Measurements from ENCODE around the gene KCNJ2.

Gene KCNJ2

DNA sequence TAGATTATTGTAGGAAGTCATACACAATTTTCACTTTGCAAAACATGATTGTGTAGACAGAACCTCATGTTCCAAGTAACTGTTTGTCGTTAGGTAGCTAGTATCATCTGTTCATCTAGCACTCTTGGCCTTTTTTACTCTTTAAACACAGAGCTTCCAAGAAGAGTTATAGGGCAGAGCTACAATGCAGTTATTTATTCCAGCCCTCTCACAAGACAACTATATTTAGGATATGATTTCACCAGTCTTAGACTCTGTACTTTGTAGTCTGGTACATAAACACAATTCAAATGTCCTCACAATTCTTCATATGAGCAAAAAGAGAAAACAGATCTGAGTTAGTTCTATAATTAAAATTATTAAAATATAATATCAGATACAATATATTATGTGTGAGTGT is 37.9 kb downstream of the KCNJ2 start:
- TF ChIP-seq TEAD4 (IDR thresholded peaks at IDR 0.05) (no peak), CEBPB (IDR thresholded peaks at IDR 0.05) (no peak), YY1 (IDR thresholded peaks at IDR 0.05; ENCODE audit: low read depth) (no peak)

DNA sequence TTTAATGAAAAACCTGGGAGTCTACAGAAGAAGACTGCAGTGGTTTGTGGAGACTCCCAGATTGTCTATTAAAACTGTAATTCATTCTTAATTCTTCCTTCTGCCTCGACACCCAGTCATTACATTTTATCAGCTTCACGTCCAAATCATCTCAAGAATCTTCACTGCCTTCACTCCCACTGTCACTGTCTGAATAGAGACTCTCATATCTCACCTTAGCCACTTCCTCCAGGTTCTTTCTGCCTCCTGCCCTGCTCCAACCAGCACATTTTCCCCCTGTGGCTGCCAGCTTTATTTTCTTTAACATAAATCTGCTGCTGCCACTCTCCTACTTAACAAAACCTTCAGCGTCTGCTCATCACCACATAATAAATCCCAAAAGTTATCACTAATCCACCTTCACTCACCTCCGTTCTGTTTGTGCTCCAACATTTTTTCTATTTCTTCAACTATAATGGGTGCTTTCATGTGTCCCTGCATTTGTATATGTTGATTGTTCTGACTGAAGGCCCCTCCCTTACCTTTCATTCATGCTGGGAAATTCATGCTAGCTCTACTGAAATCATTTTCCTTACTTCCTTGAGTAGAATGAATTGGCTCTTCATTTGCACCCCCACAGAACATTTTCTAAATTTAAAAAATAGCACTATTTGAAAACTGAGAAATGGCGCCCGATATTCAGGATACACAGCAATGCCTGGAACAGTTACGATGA is 38.9 kb downstream of the KCNJ2 start:
- TF ChIP-seq RAD21 (IDR thresholded peaks at IDR 0.05; ENCODE audit: low read depth) (no peak), NFIC (IDR thresholded peaks at IDR 0.05) (no peak), TAF1 (IDR thresholded peaks at IDR 0.05; ENCODE audit: low read depth) (no peak), EGR1 (IDR thresholded peaks at IDR 0.05) (no peak), FOXM1 (IDR thresholded peaks at IDR 0.05; ENCODE audit: borderline replicate concordance, low read depth) (no peak), TCF12 (IDR thresholded peaks at IDR 0.05; ENCODE audit: low read depth) (no peak)

DNA sequence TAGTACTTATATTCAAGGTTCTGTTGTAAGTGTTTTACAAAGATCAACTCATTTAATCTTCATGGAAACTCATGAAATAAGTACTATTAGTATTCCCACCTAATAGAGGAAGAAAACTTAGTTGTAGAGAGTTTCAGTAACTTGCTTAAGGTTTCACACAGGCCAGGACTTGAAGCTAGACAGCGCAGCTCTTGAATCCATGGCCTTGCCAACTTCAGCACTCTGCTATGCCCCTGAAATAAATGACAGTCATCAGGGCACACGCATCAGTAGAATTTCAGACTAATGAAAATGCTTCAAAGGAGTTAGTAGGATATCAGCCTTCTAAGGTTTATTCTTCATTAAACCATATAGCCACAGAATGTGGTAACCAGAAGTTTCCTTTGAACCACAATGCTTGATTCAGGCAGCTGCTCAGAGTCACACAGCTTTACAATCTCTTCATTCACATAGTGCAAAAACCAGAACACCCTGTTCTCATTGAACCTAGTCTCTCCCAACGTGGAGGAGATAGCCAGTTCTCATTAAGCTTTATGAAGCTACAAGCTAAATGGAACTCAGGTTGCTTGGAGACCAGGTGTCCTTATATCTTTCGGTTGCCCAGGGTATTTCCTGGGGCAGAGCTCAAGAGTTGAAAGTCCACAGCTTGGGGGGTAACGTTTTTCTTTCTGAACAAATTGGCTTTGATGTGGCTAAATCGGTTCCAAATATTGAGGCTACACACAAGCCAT is 39.7 kb downstream of the KCNJ2 start:
- no peak for TF ChIP-seq EP300 (IDR thresholded peaks at IDR 0.05; ENCODE audit: borderline replicate concordance)
- TF ChIP-seq ZBTB7A (IDR thresholded peaks at IDR 0.05; ENCODE audit: low read depth) = no peak
- TF ChIP-seq, protein P1, sequence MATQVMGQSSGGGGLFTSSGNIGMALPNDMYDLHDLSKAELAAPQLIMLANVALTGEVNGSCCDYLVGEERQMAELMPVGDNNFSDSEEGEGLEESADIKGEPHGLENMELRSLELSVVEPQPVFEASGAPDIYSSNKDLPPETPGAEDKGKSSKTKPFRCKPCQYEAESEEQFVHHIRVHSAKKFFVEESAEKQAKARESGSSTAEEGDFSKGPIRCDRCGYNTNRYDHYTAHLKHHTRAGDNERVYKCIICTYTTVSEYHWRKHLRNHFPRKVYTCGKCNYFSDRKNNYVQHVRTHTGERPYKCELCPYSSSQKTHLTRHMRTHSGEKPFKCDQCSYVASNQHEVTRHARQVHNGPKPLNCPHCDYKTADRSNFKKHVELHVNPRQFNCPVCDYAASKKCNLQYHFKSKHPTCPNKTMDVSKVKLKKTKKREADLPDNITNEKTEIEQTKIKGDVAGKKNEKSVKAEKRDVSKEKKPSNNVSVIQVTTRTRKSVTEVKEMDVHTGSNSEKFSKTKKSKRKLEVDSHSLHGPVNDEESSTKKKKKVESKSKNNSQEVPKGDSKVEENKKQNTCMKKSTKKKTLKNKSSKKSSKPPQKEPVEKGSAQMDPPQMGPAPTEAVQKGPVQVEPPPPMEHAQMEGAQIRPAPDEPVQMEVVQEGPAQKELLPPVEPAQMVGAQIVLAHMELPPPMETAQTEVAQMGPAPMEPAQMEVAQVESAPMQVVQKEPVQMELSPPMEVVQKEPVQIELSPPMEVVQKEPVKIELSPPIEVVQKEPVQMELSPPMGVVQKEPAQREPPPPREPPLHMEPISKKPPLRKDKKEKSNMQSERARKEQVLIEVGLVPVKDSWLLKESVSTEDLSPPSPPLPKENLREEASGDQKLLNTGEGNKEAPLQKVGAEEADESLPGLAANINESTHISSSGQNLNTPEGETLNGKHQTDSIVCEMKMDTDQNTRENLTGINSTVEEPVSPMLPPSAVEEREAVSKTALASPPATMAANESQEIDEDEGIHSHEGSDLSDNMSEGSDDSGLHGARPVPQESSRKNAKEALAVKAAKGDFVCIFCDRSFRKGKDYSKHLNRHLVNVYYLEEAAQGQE (IDR thresholded peaks at IDR 0.05; ENCODE audit: low read depth) = no peak
- TF ChIP-seq CEBPB (IDR thresholded peaks at IDR 0.05) = no peak
- TF ChIP-seq, protein P2, sequence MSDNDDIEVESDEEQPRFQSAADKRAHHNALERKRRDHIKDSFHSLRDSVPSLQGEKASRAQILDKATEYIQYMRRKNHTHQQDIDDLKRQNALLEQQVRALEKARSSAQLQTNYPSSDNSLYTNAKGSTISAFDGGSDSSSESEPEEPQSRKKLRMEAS (IDR thresholded peaks at IDR 0.05) = no peak
- TF ChIP-seq, protein P3, sequence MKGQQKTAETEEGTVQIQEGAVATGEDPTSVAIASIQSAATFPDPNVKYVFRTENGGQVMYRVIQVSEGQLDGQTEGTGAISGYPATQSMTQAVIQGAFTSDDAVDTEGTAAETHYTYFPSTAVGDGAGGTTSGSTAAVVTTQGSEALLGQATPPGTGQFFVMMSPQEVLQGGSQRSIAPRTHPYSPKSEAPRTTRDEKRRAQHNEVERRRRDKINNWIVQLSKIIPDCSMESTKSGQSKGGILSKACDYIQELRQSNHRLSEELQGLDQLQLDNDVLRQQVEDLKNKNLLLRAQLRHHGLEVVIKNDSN (IDR thresholded peaks at IDR 0.05) = no peak
- TF ChIP-seq EGR1 (IDR thresholded peaks at IDR 0.05) = no peak
- TF ChIP-seq CREB1 (IDR thresholded peaks at IDR 0.05; ENCODE audit: low read depth) = no peak
- no peak for TF ChIP-seq RAD21 (IDR thresholded peaks at IDR 0.05; ENCODE audit: low read depth)
- TF ChIP-seq TEAD4 (IDR thresholded peaks at IDR 0.05) = no peak
- no peak for TF ChIP-seq FOXM1 (IDR thresholded peaks at IDR 0.05; ENCODE audit: borderline replicate concordance, low read depth)
- TF ChIP-seq TAF1 (IDR thresholded peaks at IDR 0.05; ENCODE audit: low read depth) = no peak
- no peak for TF ChIP-seq TCF12 (IDR thresholded peaks at IDR 0.05; ENCODE audit: low read depth)
- no peak for TF ChIP-seq YY1 (IDR thresholded peaks at IDR 0.05; ENCODE audit: low read depth)
- TF ChIP-seq NFIC (IDR thresholded peaks at IDR 0.05) = no peak

DNA sequence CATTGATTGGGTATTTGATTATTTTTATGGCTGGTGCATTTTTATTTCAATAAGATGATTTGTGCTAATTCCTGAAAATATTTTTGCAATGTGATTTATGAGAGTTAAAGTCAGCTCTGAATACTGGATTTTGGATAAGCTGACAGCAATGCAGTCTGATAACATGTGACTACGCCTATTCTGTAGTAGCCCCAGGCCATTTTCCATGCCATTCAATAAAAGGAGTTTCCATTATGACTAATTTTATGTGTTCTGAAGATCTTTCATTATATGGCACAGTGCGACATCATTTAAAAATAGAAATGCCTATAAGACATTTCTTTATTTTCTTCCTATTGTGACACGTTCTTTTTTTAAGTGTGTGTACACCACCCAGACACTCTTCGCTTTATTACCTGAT is 46.3 kb downstream of the KCNJ2 start:
- TF ChIP-seq RAD21 (IDR thresholded peaks at IDR 0.05; ENCODE audit: low read depth) (no peak), FOXM1 (IDR thresholded peaks at IDR 0.05; ENCODE audit: borderline replicate concordance, low read depth) (no peak), TAF1 (IDR thresholded peaks at IDR 0.05; ENCODE audit: low read depth) (no peak), CEBPB (IDR thresholded peaks at IDR 0.05) (no peak)
- TF ChIP-seq, protein P2 (IDR thresholded peaks at IDR 0.05) = no peak

DNA sequence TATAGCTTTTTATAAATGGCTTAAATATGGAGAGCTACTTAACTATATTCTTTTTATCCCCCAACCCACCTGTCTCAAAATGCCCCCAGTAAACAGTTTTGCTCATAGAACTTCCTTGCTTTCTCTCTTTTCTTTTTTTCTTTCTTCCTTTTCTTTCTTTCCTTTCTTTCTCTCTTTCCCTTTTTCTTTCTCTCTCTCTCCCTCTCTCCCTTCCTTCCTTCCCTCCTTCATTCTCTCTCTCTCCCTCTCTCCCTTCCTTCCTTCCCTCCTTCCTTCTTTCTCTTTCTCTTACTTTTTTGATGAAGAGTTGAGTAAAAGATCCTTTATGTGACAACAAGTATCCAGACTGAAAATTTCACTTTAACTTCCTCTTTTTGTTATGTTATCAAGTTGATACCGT is 48.2 kb downstream of the KCNJ2 start:
- TF ChIP-seq CEBPB (IDR thresholded peaks at IDR 0.05) (no peak), YY1 (IDR thresholded peaks at IDR 0.05; ENCODE audit: low read depth) (no peak), CREB1 (IDR thresholded peaks at IDR 0.05; ENCODE audit: low read depth) (no peak), TCF12 (IDR thresholded peaks at IDR 0.05; ENCODE audit: low read depth) (no peak), ZBTB7A (IDR thresholded peaks at IDR 0.05; ENCODE audit: low read depth) (no peak), EP300 (IDR thresholded peaks at IDR 0.05; ENCODE audit: borderline replicate concordance) (no peak), TEAD4 (IDR thresholded peaks at IDR 0.05) (no peak), NFIC (IDR thresholded peaks at IDR 0.05) (no peak), EGR1 (IDR thresholded peaks at IDR 0.05) (no peak), RAD21 (IDR thresholded peaks at IDR 0.05; ENCODE audit: low read depth) (no peak), FOXM1 (IDR thresholded peaks at IDR 0.05; ENCODE audit: borderline replicate concordance, low read depth) (no peak), TAF1 (IDR thresholded peaks at IDR 0.05; ENCODE audit: low read depth) (no peak)
- TF ChIP-seq, protein P2 (IDR thresholded peaks at IDR 0.05) = no peak
- TF ChIP-seq, protein P3 (IDR thresholded peaks at IDR 0.05) = no peak
- TF ChIP-seq, protein P1 (IDR thresholded peaks at IDR 0.05; ENCODE audit: low read depth) = no peak
